GM21381 (cell line): Measurements from ENCODE around the gene MARVELD1.
"Not testable (repeated sequence)": the region's sequence is repeated elsewhere in the genome, so short reads cannot be mapped to it uniquely, and the experiment has no call there.

Experiments
- ATAC-seq: cut with Tn5 transposase; IDR thresholded peaks from one replicate; pipeline ENCODE4 v1.9.1; 2021; ENCODE audit warnings: mild to moderate bottlenecking, moderate library complexity; ENCODE audit not compliant: unreplicated experiment

MARVELD1 gene

GRCh38 chr10:97713339-97713825 is at the start of gene MARVELD1:
MARVELD1 (plus strand) TSS chr10:97713730; CDS start chr10:97713877, 147 bp downstream.
- no peak for ATAC-seq

- ATAC-seq, result no peak
Observed at GRCh38 chr10:97664282-97664850, 49.2 kb upstream of the MARVELD1 start.

- no peak for ATAC-seq
Observed at GRCh38 chr10:97666992-97667391, 46.5 kb upstream of the MARVELD1 start.

DNA sequence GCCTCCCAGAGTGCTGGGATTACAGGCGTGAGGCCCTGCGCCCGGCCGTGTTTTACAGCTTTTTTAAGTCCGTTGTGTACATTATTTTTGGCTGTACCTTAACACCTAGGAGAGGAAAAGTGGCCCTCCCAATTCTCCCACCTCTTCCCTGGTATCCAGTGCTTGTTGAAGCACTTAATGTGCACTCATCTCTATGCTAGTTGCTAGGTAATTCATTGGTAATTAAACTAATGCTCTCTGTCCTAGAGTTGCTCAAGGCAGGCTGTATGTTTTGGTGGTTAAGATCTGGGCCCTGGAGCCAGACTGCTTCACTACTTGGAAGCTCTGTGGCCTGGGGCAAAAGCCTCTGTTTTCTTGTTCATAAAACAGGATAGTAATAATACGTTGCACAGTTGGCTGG is 46.1 kb upstream of the MARVELD1 start:
- ATAC-seq, result no peak

DNA sequence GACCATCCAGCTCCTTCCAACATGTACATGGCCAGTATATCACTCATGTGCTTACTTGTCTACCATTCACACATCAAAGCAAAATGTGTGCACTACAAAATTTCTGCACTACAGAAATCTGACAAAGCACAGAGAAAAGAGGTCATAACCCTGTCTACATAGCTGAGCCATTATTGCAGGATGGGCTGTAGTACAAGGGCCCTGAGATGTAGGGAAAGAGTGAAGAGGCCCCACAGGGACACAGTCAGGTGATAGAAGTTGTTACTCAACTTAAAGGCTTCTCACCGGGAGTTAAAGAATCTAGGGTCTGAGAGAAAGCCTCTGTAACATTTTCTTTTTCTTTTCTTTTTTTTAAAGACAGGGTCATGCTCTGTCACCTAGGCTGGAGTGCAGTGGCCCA is 44.0 kb upstream of the MARVELD1 start:
- ATAC-seq, result no peak

DNA sequence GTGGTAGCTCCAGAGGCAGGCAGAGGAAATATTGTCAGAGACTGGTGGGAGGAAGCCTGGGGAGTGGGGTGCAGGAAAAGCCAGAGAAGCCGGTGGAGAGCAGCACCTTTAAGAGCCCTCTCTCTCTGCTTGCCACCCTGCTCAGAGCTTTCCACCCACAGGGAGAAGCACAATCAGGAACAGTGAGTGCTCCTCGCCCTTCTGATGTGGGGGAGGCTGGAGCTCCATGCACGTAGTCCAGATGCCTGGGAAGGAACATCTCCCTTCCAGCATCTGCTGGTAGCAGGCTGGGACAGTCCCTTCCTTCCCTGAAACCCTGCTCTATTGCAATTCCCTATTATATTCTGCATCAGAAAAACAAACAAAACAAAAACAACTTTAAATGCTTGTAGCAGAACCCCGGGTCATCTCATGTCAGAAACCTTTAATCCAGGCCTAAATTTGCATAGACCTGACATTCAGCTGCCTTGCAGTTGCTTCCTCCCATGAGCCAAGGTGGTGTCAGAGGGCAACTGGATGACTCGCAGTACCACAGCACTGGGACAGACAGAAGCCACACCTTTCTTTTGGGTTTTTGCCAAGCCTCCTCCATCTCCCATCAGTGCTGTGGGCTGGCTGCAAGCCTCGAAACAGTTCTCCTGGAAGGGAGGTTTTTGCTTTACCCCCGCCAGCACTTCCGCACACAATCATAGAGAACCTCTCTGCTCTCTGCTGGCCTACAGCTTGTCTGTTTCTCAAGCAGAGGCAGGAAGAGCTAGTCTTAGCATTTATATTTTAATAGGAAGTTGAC is 39.6 kb upstream of the MARVELD1 start:
- ATAC-seq, result no peak

DNA sequence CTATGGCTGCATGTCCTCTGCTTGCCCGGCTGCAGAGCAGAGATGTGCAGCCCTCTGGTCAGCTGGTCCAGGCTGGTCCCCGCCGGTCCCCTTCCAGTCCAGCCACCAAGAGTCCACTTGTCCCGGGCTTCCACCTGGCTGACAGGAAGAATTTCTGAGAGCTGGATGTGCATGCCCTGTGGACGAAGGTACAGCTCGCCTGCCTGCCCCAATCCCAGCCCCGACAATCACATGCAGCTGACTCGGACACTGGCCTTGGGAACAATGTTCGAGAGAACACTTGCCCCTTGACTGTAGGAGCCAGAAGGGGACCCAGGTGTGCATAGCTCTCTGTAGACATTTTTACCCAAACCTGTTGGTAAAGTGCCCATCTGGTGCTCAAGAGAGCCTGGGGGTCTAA is 38.3 kb upstream of the MARVELD1 start:
- ATAC-seq, result no peak

GRCh38 chr10:97676770-97677581 is 36.6 kb upstream of the MARVELD1 start:
- no peak for ATAC-seq

- ATAC-seq, result no peak
Observed at GRCh38 chr10:97679594-97679993, 33.9 kb upstream of the MARVELD1 start.

DNA sequence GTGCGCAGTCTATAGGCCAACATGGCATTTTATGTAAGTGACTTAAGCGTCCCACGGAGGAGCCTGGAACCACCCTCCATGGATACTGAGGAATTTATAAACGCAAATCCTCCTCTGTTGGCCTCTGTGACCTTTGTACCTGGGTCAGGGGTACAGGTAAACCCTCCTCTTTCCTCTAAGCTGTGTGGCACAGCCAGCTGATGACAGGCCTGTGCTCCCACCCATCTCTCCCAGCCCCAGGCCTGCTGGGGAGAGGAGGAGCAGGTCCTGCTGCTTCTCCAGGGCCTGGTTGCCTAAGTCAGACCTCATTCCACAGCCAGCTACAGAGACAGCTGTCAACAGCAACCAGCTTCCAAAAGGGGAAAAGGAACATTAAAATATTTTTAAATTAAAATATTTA is 31.5 kb upstream of the MARVELD1 start:
- ATAC-seq, result no peak

- no peak for ATAC-seq
Observed at GRCh38 chr10:97683556-97684367, 29.8 kb upstream of the MARVELD1 start.

- ATAC-seq, result not testable (repeated sequence)
Observed at GRCh38 chr10:97684368-97684713, 29.2 kb upstream of the MARVELD1 start.

GRCh38 chr10:97684866-97685394 is 28.6 kb upstream of the MARVELD1 start:
- no peak for ATAC-seq

DNA sequence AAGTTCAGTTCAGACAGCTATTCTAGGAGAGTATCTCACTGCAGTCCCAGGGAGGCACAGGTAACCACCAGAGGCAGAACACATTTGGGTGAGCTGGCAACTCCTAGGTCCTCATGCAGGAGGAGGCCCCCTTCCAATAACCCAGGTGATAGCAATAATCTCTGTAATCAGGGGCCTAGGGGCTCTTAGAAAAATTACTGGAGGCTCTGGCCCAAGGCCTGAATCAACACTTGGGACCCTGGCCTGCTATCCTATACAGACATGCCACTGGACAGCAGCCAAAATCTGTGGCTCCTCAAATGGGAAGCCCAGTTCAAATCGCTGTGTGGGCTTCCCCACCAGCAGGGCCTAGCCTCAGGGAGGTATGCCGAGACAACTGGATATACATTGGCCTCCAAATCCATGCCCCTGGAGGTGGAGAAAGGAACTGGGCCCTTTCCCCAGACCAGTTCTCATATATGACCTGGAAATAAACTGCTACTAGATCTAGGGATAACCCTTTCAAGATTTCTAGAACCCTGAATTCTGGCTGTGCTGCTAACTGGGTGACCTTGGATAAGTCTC is 28.1 kb upstream of the MARVELD1 start:
- ATAC-seq, result no peak

DNA sequence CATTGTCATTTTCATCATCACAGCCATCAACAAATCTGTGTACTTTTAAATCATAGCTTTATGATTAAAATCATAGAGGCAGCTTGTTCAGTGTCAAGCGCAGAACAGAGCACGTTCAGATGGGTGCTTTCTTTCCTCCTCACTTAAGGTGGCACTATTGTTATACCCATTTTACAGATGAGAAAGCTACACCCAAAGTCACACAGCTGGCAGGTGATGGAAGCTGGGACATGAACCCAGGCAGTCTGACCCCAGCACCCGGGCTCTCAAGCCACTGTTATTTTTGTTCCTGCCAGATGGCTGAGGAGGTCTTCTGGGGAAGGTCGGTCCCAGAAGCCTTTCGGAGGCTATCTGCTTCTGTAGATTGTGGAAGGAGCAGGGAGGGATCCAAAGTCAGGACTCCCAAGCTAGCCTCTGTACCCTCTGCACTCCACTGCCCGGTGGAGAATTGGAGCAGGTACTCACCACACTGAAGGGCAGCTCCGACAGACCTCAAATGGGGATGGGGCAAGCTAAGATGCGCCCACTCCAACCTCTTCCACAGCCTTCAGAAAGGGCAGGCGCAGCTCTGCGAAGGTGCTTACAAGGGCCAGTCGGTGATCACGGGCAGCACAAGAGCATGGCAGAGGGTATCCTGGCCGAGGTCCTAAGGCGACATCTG is 27.1 kb upstream of the MARVELD1 start:
- no peak for ATAC-seq

- peak; percentile 91 for ATAC-seq
Observed at GRCh38 chr10:97686962-97687784, 26.4 kb upstream of the MARVELD1 start, which contains the start of gene AVPI1. AVPI1 (minus strand) TSS chr10:97687241; CDS start chr10:97679905, 7,336 bp downstream.

GRCh38 chr10:97687785-97688781 is 25.4 kb upstream of the MARVELD1 start:
- ATAC-seq, result no peak
